K562 (cell line): ENCODE measurements around the gene KIF12. TPM values are rescaled to one million over a fixed set of nuclear protein-coding genes. Genes with fewer than 3 reads are reported as not detected.

Source experiments
- ATAC-seq: fragments of 200-7000 bp; cut with Tn5 transposase; 3 replicates; pipeline ENCODE4 v1.9.1; 2020; ENCODE audit warnings: moderate library complexity
- BruUV-seq: library from RNA; stranded (reverse); fragments of 400-500 nt; replicated peaks from 2 replicates; lab custom pipeline; 2021; lab: Mats Ljungman, UMichigan
- CTCF ChIA-PET: fragments of 300-600 bp; formaldehyde crosslinking; extraction: SDS; loops from one replicate; lab custom pipeline; 2021; ENCODE audit warnings: low intra/inter-chr PET ratio; lab: Yijun Ruan, JAX
- POLR2A ChIA-PET: fragments of 300-600, 350-650 bp; sonication (Branson Sonifier 250); formaldehyde crosslinking; extraction: SDS; loops from one replicate; lab custom pipeline; 2021; ENCODE audit warnings: antibody characterized with exemption, inconsistent platforms; lab: Yijun Ruan, JAX
- DNase-seq, 4 experiments: peaks; one replicate each; pipeline versions ENCODE4 v3.0.0 to v3.0.0-alpha.2; 2011 to 2018; ENCODE audit warnings: low spot score in 3 of 4, mixed read lengths in 3 of 4; ENCODE audit errors: extremely low read depth in 1 of 4
- FAIRE-seq: peaks from 2 replicates; lab custom pipeline; 2011; peaks lifted over from hg19 to GRCh38; lab: Jason Lieb, UNC
- H2AFZ ChIP-seq: 2 replicates; pipeline ENCODE4 v1.6.0; 2011; ENCODE audit warnings: low read depth, low read length, control low read depth, inconsistent platforms
- H3K27ac ChIP-seq: fragments of 200-600 bp; 3 replicates; pipeline ENCODE4 v1.8.0; 2011; ENCODE audit warnings: low read depth, mild to moderate bottlenecking, control low read depth, inconsistent platforms, low read length, moderate library complexity, mixed read lengths; ENCODE audit errors: extremely low read depth
- H3K27me3 ChIP-seq, 2 experiments: fragments of 300-600 bp in 1 of 2; 2 replicates in 1 of 2; 3 replicates in 1 of 2; pipeline versions ENCODE4 v1.6.0 to v1.8.0; 2011; ENCODE audit warnings: inconsistent platforms in 2 of 2, low read length in 2 of 2, mild to moderate bottlenecking in 1 of 2, mixed read lengths in 1 of 2, moderate library complexity in 1 of 2; ENCODE audit not compliant: control insufficient read depth in 2 of 2, insufficient read depth in 2 of 2
- H3K36me3 ChIP-seq: fragments of 300-600 bp; 3 replicates; pipeline ENCODE4 v1.8.0; 2011; ENCODE audit warnings: mild to moderate bottlenecking, low read length, inconsistent platforms; ENCODE audit not compliant: control insufficient read depth, insufficient read depth
- H3K4me1 ChIP-seq, 2 experiments: fragments of 200-600 bp in 1 of 2; replicated peaks in 1 of 2; 2 replicates in 1 of 2; 3 replicates in 1 of 2; pipeline versions ENCODE4 v1.5.1 to v1.8.0; 2011; ENCODE audit warnings: inconsistent platforms in 2 of 2, low read length in 2 of 2, mild to moderate bottlenecking in 1 of 2, mixed read lengths in 1 of 2, moderate library complexity in 1 of 2; ENCODE audit not compliant: control insufficient read depth in 2 of 2, insufficient read depth in 2 of 2
- H3K4me2 ChIP-seq: 2 replicates; pipeline ENCODE4 v1.6.1; 2011; ENCODE audit warnings: low read length, control low read depth, inconsistent platforms, mixed read lengths; ENCODE audit not compliant: insufficient read depth
- H3K4me3 ChIP-seq: fragments of 200-600 bp; sonication (generic), shearing (Covaris generic); 2 replicates; pipeline ENCODE4 v1.5.1; 2016; ENCODE audit warnings: control low read depth, inconsistent platforms
- H3K79me2 ChIP-seq: fragments of 200-600 bp; 3 replicates; pipeline ENCODE4 v1.8.0; 2011; ENCODE audit warnings: low read length, inconsistent platforms; ENCODE audit not compliant: control insufficient read depth, insufficient read depth
- H3K9ac ChIP-seq, 2 experiments: 2 replicates each; pipeline versions ENCODE4 v1.6.0 to v1.6.1; 2011; ENCODE audit warnings: low read depth in 2 of 2, low read length in 2 of 2, control low read depth in 1 of 2, inconsistent platforms in 1 of 2, mild to moderate bottlenecking in 1 of 2, mixed read lengths in 1 of 2; ENCODE audit not compliant: insufficient read depth in 1 of 2
- H3K9me1 ChIP-seq: one replicate; pipeline ENCODE4 v1.6.0; 2011; ENCODE audit warnings: inconsistent platforms, mild to moderate bottlenecking, low read length, moderate library complexity; ENCODE audit not compliant: control insufficient read depth, insufficient read depth
- H3K9me3 ChIP-seq: replicated peaks from 2 replicates; pipeline ENCODE4 v1.5.1; 2011; ENCODE audit warnings: low read depth, low read length, inconsistent platforms; ENCODE audit not compliant: control insufficient read depth, insufficient read depth
- H4K20me1 ChIP-seq: replicated peaks from 2 replicates; pipeline ENCODE4 v1.6.1; 2011; ENCODE audit warnings: low read length, inconsistent platforms, mixed read lengths; ENCODE audit not compliant: control insufficient read depth, insufficient read depth
- CLOCK ChIP-seq: fragments of 250-450 bp; sonication (Bioruptor Pico); IDR thresholded peaks from 2 replicates; pipeline ENCODE4 v1.4.0; 2020; ENCODE audit warnings: mild to moderate bottlenecking, moderate library complexity, borderline replicate concordance
- E2F1 ChIP-seq: sonication (generic); formaldehyde crosslinking; IDR thresholded peaks from 2 replicates; pipeline ENCODE4 v1.8.1; 2023; ENCODE audit warnings: mild to moderate bottlenecking, missing genetic modification reagents, moderate library complexity
- HDGF ChIP-seq: fragments of 450-650 bp; IDR thresholded peaks from 2 replicates; pipeline ENCODE4 v1.6.1; 2016
- KLF13 ChIP-seq: fragments of 450-650 bp; IDR thresholded peaks from 2 replicates; pipeline ENCODE4 v1.6.1; 2016; ENCODE audit warnings: missing genetic modification characterization, low read depth, mild to moderate bottlenecking, missing compliant biosample characterization, moderate library complexity, borderline replicate concordance
- MCM3 ChIP-seq: fragments of 450-650 bp; IDR thresholded peaks from 2 replicates; pipeline ENCODE4 v1.6.1; 2016
- MCM5 ChIP-seq: fragments of 450-650 bp; IDR thresholded peaks from 2 replicates; pipeline ENCODE4 v1.6.1; 2016; ENCODE audit warnings: low read depth
- MITF ChIP-seq: IDR thresholded peaks from 2 replicates; pipeline ENCODE4 v1.6.1; 2014; ENCODE audit warnings: antibody characterized with exemption
- POLR3G ChIP-seq: IDR thresholded peaks from 2 replicates; pipeline ENCODE4 v1.6.1; 2011; ENCODE audit not compliant: insufficient read length, insufficient replicate concordance; ENCODE audit errors: extremely low read depth
- RBM39 ChIP-seq: fragments of 200-400 bp; formaldehyde crosslinking; optimal IDR thresholded peaks from 2 replicates; pipeline ENCODE3; 2018; ENCODE audit warnings: low read depth, low read length
- SMAD2 ChIP-seq: fragments of 150-350 bp; IDR thresholded peaks from 2 replicates; pipeline ENCODE4 v1.6.1; 2014; ENCODE audit warnings: low read depth, mild to moderate bottlenecking, low read length
- ZNF280B ChIP-seq: fragments of 250-450 bp; sonication (Bioruptor Pico); IDR thresholded peaks from 2 replicates; pipeline ENCODE4 v1.5.1; 2021; ENCODE audit warnings: mild to moderate bottlenecking
- ZNF282 ChIP-seq: sonication (generic); formaldehyde crosslinking; IDR thresholded peaks from 2 replicates; pipeline ENCODE4 v1.8.1; 2023; ENCODE audit warnings: missing genetic modification reagents
- ZNF354B ChIP-seq: fragments of 250-450 bp; sonication (Bioruptor Pico); IDR thresholded peaks from 2 replicates; pipeline ENCODE4 v1.4.0; 2020
- WGBS: fragments of 100-300 bp; shearing (Covaris generic); methylation state at CpG from one replicate; pipeline ENCODE4 v1.1.6; 2016; ENCODE audit warnings: low coverage, mixed read lengths; ENCODE audit not compliant: insufficient coverage; ENCODE audit errors: missing lambda C conversion rate; 5-methylcytosine and 5-hydroxymethylcytosine counted together
- in situ Hi-C: fragments of 300-500 bp; cut with MboI; formaldehyde crosslinking; loops from 4 replicates; pipeline ENCODE4 v1.15.0; 2018; ENCODE audit warnings: inconsistent platforms, mixed read lengths
- intact Hi-C: fragments of 100-400 bp; cut with micrococcal nuclease; formaldehyde crosslinking; loops from 2 replicates; pipeline ENCODE4 v1.14.2; 2022
- polyA plus RNA-seq, 8 experiments: library from polyadenylated mRNA; depleted of rRNA in 4 of 8; stranded (reverse) in 5 of 8; unstranded in 3 of 8; fragments of >200 nt; fragmentation: Nextera tagmentation in 2 of 8; fragmentation: Illumina TruSeq in 1 of 8; extraction: Ambion mirVana in 2 of 8; extraction: Trizol in 1 of 8; gene quantifications; 2 replicates each; pipeline versions ENCODE4 v1.2.1 to v1.2.3, GENCODE V29; 2011 to 2014; ENCODE audit warnings: inconsistent platforms in 1 of 8, missing spikeins in 1 of 8
- total RNA-seq, 7 experiments: library from RNA; depleted of rRNA in 6 of 7; stranded (reverse); fragments of >200 nt in 6 of 7; fragmentation: Illumina TruSeq in 2 of 7; extraction: Trizol in 2 of 7; gene quantifications; 2 replicates each; pipeline versions ENCODE4 v1.2.1 to v1.2.3, GENCODE V29; 2011 to 2021; ENCODE audit warnings: low replicate concordance in 1 of 7
- TF ChIP-seq, protein P1 (sequence below): fragments of 250-450 bp; sonication (Bioruptor Pico); IDR thresholded peaks from 2 replicates; pipeline ENCODE4 v1.4.0; 2020; ENCODE audit warnings: borderline replicate concordance

KIF12 gene
- total and polyA plus RNA-seq, 9 of the 15 experiments (the other 6 are each of a cell fraction or from before 2014, with no cell fraction given), result not detected

GRCh38 chr9:114060711-114061110 lies 38.4 kb downstream of the KIF12 start (continued):
- no peak for TF ChIP-seq ZNF280B (CRISPR knock-in tag)
- no peak for TF ChIP-seq SMAD2
- TF ChIP-seq MCM5, result no peak
- TF ChIP-seq RBM39, result no peak

DNA sequence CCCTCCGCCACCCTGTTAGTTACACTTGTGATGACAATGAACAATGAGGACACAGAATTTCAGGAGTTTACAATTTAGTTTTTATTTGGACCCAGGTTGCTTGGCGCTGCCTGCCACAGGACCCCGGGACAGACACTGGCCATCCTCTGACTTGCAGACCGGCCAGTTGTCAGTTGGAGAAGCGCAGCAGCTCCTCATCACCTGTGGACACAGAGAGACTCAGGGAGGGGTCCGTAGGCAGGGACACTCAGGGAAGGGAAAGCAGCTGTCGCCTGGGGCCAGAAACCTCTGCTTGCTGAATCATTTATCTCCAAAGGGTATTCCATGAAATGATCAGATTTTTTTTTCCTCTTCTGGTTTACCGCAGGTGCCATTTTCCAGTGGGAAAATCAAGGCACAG lies 39.0 kb downstream of the KIF12 start:
- ATAC-seq, result no peak
- DNase-seq, result no peak
- H3K4me2 ChIP-seq, result no peak overlapping the region
- WGBS, result 3% methylated on average over 8 of the region's 8 CpGs
- H3K9ac ChIP-seq, result no peak overlapping the region
- H3K4me1 ChIP-seq, result no peaks in the 10 kb centered on the region
- H3K9me1 ChIP-seq, result no peaks in the 10 kb centered on the region
- no peaks in the 10 kb centered on the region for H3K9me3 ChIP-seq
- peaks cover 3% of the 10 kb centered on the region; the same call in 1 of the 2 replicates for H4K20me1 ChIP-seq
- peaks cover 0 to 20% of the 10 kb centered on the region in 2 experiments; a peak in 3 of 5 replicates for H3K27me3 ChIP-seq
- no peak for FAIRE-seq
- intact Hi-C loops, result no loop called here
- no peak overlapping the region for H3K4me3 ChIP-seq
- in situ Hi-C loops, result no loop called here
- no peaks in the 10 kb centered on the region for H3K79me2 ChIP-seq
- no peak overlapping the region for H3K27ac ChIP-seq
- no peaks in the 10 kb centered on the region for H3K36me3 ChIP-seq
- ChIA-PET POLR2A (interaction anchor here (0.8 to 1.0 kb wide), 2 partner anchors 10 to 260 kb away, joined by 3 read pairs; no protein-coding TSS in a partner anchor), CTCF (no interaction called here)
- no peak overlapping the region for H2AFZ ChIP-seq
- BruUV-seq, result no TSS peak
- TF ChIP-seq, protein P1, sequence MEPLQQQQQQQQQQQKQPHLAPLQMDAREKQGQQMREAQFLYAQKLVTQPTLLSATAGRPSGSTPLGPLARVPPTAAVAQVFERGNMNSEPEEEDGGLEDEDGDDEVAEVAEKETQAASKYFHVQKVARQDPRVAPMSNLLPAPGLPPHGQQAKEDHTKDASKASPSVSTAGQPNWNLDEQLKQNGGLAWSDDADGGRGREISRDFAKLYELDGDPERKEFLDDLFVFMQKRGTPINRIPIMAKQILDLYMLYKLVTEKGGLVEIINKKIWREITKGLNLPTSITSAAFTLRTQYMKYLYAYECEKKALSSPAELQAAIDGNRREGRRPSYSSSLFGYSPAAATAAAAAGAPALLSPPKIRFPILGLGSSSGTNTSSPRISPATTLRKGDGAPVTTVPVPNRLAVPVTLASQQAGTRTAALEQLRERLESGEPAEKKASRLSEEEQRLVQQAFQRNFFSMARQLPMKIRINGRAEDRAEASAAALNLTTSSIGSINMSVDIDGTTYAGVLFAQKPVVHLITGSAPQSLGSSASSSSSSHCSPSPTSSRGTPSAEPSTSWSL (CRISPR knock-in tag), result no peak
- TF ChIP-seq ZNF282 (CRISPR knock-in tag) (no peak), POLR3G (no peak), KLF13 (tag) (no peak), HDGF (no peak), ZNF354B (CRISPR knock-in tag) (no peak), E2F1 (no peak), MCM3 (no peak), CLOCK (CRISPR knock-in tag) (no peak), MITF (no peak)
